AG04450 (cell line): ENCODE measurements around the gene DYSF. TPM values are rescaled to one million over a fixed set of nuclear protein-coding genes. Genes with fewer than 3 reads are reported as not detected.

Experiments
- CTCF ChIA-PET: fragments of 300-600, 350-600 bp; formaldehyde crosslinking; extraction: SDS; loops from one replicate; lab custom pipeline; 2022; ENCODE audit warnings: antibody characterized with exemption, inconsistent platforms; lab: Charles Lee
- POLR2A ChIA-PET: fragments of 350-600 bp; formaldehyde crosslinking; extraction: SDS; loops from one replicate; lab custom pipeline; 2021; ENCODE audit warnings: antibody characterized with exemption, inconsistent platforms; lab: Yijun Ruan, JAX
- DNase-seq: peaks from one replicate; pipeline ENCODE4 v3.0.0-alpha.2; 2011; ENCODE audit warnings: low read depth, low spot score
- H3K27ac ChIP-seq: one replicate; pipeline ENCODE4 v1.5.1; 2012; ENCODE audit warnings: low read depth, low read length, control low read depth
- H3K27me3 ChIP-seq: one replicate; pipeline ENCODE4 v1.6.0; 2012; ENCODE audit warnings: low read length; ENCODE audit not compliant: control insufficient read depth, insufficient read depth
- H3K4me3 ChIP-seq: 2 replicates; pipeline ENCODE4 v1.5.1; 2011; ENCODE audit warnings: mild to moderate bottlenecking, low read depth, low read length, control low read depth
- H3K9me3 ChIP-seq: 2 replicates; pipeline ENCODE4 v1.5.1; 2012; ENCODE audit warnings: low read length; ENCODE audit not compliant: control insufficient read depth, insufficient read depth
- polyA plus RNA-seq: library from polyadenylated mRNA; depleted of rRNA; stranded (reverse); fragments of >200 nt; gene quantifications from 2 replicates; pipeline ENCODE4 v1.2.3, GENCODE V29; 2011
- TF ChIP-seq, protein P1 (sequence below): IDR thresholded peaks from 2 replicates; pipeline ENCODE4 v1.5.1; 2011; ENCODE audit warnings: low read depth, low read length, control low read depth, inconsistent platforms

DYSF gene
- polyA plus RNA-seq, 1 experiment, result 0.07 TPM

GRCh38 chr2:71724793-71725192 lies 271.4 kb downstream of the DYSF start:
- no peak for DNase-seq
- H3K27ac ChIP-seq, result no peak overlapping the region
- CTCF ChIA-PET, result no interaction called here

GRCh38 chr2:71725836-71726235 lies 272.5 kb downstream of the DYSF start:
- CTCF ChIA-PET, result no interaction called here
- Histone ChIP-seq H3K27ac (no peak overlapping the region), H3K4me3 (no peak overlapping the region), H3K9me3 (no peaks in the 10 kb centered on the region; the same call in 1 of the 2 replicates), H3K27me3 (peaks cover 10% of the 10 kb centered on the region)
- TF ChIP-seq, protein P1, sequence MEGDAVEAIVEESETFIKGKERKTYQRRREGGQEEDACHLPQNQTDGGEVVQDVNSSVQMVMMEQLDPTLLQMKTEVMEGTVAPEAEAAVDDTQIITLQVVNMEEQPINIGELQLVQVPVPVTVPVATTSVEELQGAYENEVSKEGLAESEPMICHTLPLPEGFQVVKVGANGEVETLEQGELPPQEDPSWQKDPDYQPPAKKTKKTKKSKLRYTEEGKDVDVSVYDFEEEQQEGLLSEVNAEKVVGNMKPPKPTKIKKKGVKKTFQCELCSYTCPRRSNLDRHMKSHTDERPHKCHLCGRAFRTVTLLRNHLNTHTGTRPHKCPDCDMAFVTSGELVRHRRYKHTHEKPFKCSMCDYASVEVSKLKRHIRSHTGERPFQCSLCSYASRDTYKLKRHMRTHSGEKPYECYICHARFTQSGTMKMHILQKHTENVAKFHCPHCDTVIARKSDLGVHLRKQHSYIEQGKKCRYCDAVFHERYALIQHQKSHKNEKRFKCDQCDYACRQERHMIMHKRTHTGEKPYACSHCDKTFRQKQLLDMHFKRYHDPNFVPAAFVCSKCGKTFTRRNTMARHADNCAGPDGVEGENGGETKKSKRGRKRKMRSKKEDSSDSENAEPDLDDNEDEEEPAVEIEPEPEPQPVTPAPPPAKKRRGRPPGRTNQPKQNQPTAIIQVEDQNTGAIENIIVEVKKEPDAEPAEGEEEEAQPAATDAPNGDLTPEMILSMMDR, result no peak
- POLR2A ChIA-PET, result no interaction called here
- no peak for DNase-seq

More at GRCh38 chr2:71724793-71725192, 271.4 kb downstream of the DYSF start:
- Histone ChIP-seq H3K9me3 (no peaks in the 10 kb centered on the region), H3K27me3 (peaks cover 8% of the 10 kb centered on the region), H3K4me3 (no peak overlapping the region)
- TF ChIP-seq, protein P1, result no peak
- POLR2A ChIA-PET, result no interaction called here

- H3K27me3 ChIP-seq, result peaks cover 21% of the 10 kb centered on the region
- peaks cover 4% of the 10 kb centered on the region; the same call in 1 of the 2 replicates for H3K9me3 ChIP-seq
- no peak overlapping the region for H3K4me3 ChIP-seq
- H3K27ac ChIP-seq, result no peak overlapping the region
- POLR2A ChIA-PET, result no interaction called here
- TF ChIP-seq, protein P1, result no peak
- CTCF ChIA-PET, result no interaction called here
- DNase-seq, result no peak
Observed at GRCh38 chr2:71727562-71727961, 274.2 kb downstream of the DYSF start.

GRCh38 chr2:71728036-71728435 lies 274.7 kb downstream of the DYSF start:
- H3K9me3 ChIP-seq, result peaks cover 4% of the 10 kb centered on the region; the same call in 1 of the 2 replicates
- ChIA-PET CTCF (no interaction called here), POLR2A (no interaction called here)
- TF ChIP-seq, protein P1, result no peak
- H3K27ac ChIP-seq, result no peak overlapping the region
- peaks cover 23% of the 10 kb centered on the region for H3K27me3 ChIP-seq
- no peak for DNase-seq
- H3K4me3 ChIP-seq, result no peak overlapping the region

DNA sequence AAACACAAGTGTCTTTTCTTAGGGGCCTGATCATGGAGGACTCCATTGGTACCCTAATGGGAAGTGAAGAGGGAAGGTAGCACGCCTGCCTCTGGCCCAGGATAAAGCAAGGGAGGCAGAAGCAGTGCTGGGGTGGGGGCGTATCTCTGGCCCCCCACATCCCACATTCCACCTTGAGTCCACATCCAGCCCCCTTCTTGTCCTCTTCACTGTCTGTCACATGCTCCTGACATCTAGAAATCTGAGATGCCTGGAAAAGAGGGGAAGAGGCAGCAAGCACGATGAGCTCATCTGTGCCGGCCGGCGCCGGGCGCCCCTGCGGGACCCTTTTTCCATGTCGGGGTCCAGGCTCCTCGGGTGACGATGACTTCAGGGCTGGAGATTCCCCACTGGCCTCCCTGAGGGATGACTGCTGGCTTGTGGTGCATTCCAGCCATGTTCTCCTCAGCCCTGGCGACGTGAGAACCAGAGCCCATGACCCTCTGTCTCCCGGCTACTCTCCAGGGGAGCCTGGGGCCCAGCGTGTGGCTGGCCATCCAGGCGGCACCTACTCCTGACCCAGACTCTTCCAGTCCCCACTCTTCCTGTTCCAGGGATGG lies 277.5 kb downstream of the DYSF start:
- CTCF ChIA-PET, result no interaction called here
- H3K27ac ChIP-seq, result no peak overlapping the region
- TF ChIP-seq, protein P1, result no peak
- DNase-seq, result no peak
- POLR2A ChIA-PET, result no interaction called here
- H3K27me3 ChIP-seq, result peaks cover 34% of the 10 kb centered on the region
- H3K9me3 ChIP-seq, result peaks cover 4% of the 10 kb centered on the region; the same call in 1 of the 2 replicates
- H3K4me3 ChIP-seq, result no peak overlapping the region
